Stomach (tissue), 9 donors: ENCODE results near the gene PLCB3. TPM values are rescaled to one million over a fixed set of nuclear protein-coding genes. Genes with fewer than 3 reads are reported as not detected.

Experiments used
- DNase-seq, 2 donors: peaks; one replicate each; pipeline versions ENCODE4 v3.0.0 to v3.0.0-alpha.2; 2013 to 2019
- H3K27ac ChIP-seq, 5 donors: fragments of 200-600 bp in 4 of 5; sonication (generic) in 4 of 5; one replicate each; pipeline ENCODE4 v1.5.1; 2013 to 2019; ENCODE audit warnings: mild to moderate bottlenecking in 1 of 5, moderate library complexity in 1 of 5
- H3K27me3 ChIP-seq, 3 donors: fragments of 200-600 bp; sonication (generic); one replicate each; pipeline ENCODE4 v1.5.1; 2017 to 2019; ENCODE audit warnings: mixed run types in 1 of 3
- H3K36me3 ChIP-seq, 4 donors: fragments of 200-600 bp; sonication (generic); 1 replicate in 3 of 4; 2 replicates in 1 of 4; pipeline ENCODE4 v1.5.1; 2016 to 2019
- H3K4me1 ChIP-seq, 4 donors: fragments of 200-600 bp; sonication (generic); one replicate each; pipeline ENCODE4 v1.5.1; 2016 to 2019
- H3K4me3 ChIP-seq, 4 donors: fragments of 200-600 bp; sonication (generic) in 3 of 4; one replicate each; pipeline ENCODE4 v1.5.1; 2016 to 2019; ENCODE audit warnings: mild to moderate bottlenecking in 1 of 4
- H3K9me3 ChIP-seq, 4 donors: fragments of 200-600 bp; sonication (generic); one replicate each; pipeline ENCODE4 v1.5.1; 2016 to 2019
- CTCF ChIP-seq, 7 experiments: fragments of 450-650 bp in 4 of 7; fragments of 200-600 bp in 3 of 7; sonication (generic) in 3 of 7; IDR thresholded peaks; one replicate each; pipeline ENCODE4 v1.5.1; 2016 to 2019; ENCODE audit warnings: antibody characterized with exemption in 7 of 7, control low read depth in 2 of 7, mild to moderate bottlenecking in 1 of 7
- EP300 ChIP-seq: sonication (generic); formaldehyde crosslinking; IDR thresholded peaks from one replicate; pipeline ENCODE4 v1.6.1; 2017; ENCODE audit warnings: antibody characterized with exemption
- POLR2A ChIP-seq, 4 donors: fragments of 450-650 bp; IDR thresholded peaks; one replicate each; pipeline ENCODE4 v1.6.1; 2016; ENCODE audit warnings: antibody characterized with exemption in 4 of 4, control low read depth in 2 of 4, mild to moderate bottlenecking in 1 of 4, moderate library complexity in 1 of 4
- POLR2AphosphoS5 ChIP-seq, 3 donors: sonication (generic); formaldehyde crosslinking; IDR thresholded peaks; one replicate each; pipeline ENCODE4 v1.6.1; 2016; ENCODE audit warnings: antibody characterized with exemption in 3 of 3
- WGBS, 5 donors: extraction: QIAGEN DNeasy Blood & Tissue Kit in 3 of 5; methylation state at CpG; one replicate each; pipeline versions ENCODE4 v1.1.5 to v1.1.7; 2013 to 2018; 5-methylcytosine and 5-hydroxymethylcytosine counted together
- intact Hi-C: fragments of 100-400 bp; cut with DNase I; formaldehyde crosslinking; loops from one replicate; pipeline ENCODE4 v1.15.1; 2023; ENCODE audit warnings: low total_unique reads
- polyA plus RNA-seq, 3 donors: library from polyadenylated mRNA; stranded (reverse); fragments of 200-250 nt; gene quantifications; one replicate each; pipeline ENCODE4 v1.2.3, GENCODE V29; 2013
- total RNA-seq, 5 donors: library from RNA; depleted of rRNA; stranded (reverse); fragments of >200 nt; gene quantifications; one replicate each; pipeline versions ENCODE4 v1.1.0 to v1.2.3, GENCODE V29; 2014 to 2016
- donor health status: healthy with polysubstance abuse.
- donor health status: Bipolar disorder and iron deficiency.
- donor health status: healthy.

Gene PLCB3
- total and polyA plus RNA-seq, 8 donors, result 12.2 to 154 (median 16.1) TPM

GRCh38 chr11:64207256-64208085 is 43.9 kb upstream of the PLCB3 start:
- H3K36me3 ChIP-seq, result peaks cover 19 to 70% (median 52%) of the 10 kb centered on the region in 4 donors
- peaks cover 41 to 58% (median 49%) of the 10 kb centered on the region in 4 donors for H3K4me1 ChIP-seq
- no peaks in the 10 kb centered on the region for H3K9me3 ChIP-seq
- H3K27ac ChIP-seq, result peak overlapping the region; percentile 57 to 91 (median 86)
- H3K4me3 ChIP-seq, result peak overlapping the region; percentile 38 to 52 (median 48)
- peak in 2 of 3 donors; percentile 34 to 41 for TF ChIP-seq POLR2AphosphoS5 (IDR thresholded peaks at IDR 0.05)
- TF ChIP-seq POLR2A (IDR thresholded peaks at IDR 0.05), result no peak
- DNase-seq, result peak; percentile 55 to 85
- no peaks in the 10 kb centered on the region for H3K27me3 ChIP-seq
- 51 to 59% (median 52%) methylated on average over 21 to 30 of the region's 30 CpGs for WGBS, 5 donors
- intact Hi-C loops, result loop anchor here (10.0 kb wide), 1 partner anchor 87 kb away; the partner anchor contains the start of gene KCNK4

- Histone ChIP-seq H3K36me3 (peaks cover 11 to 67% (median 47%) of the 10 kb centered on the region in 4 donors), H3K27ac (peak overlapping the region; percentile 8 to 91 (median 86)), H3K27me3 (no peaks in the 10 kb centered on the region), H3K9me3 (no peaks in the 10 kb centered on the region), H3K4me1 (peaks cover 41 to 58% (median 49%) of the 10 kb centered on the region in 4 donors), H3K4me3 (peak overlapping the region; percentile 38 to 52 (median 48))
- DNase-seq, result no peak
- 81 to 89% (median 84%) methylated on average over 19 to 23 of the region's 23 CpGs for WGBS, 5 donors
- TF ChIP-seq EP300 (no peak), POLR2A (IDR thresholded peaks at IDR 0.05) (no peak), POLR2AphosphoS5 (IDR thresholded peaks at IDR 0.05) (no peak), CTCF (IDR thresholded peaks at IDR 0.05) (no peak)
- intact Hi-C loops, result loop anchor here (10.0 kb wide), 1 partner anchor 87 kb away; the partner anchor contains the start of gene KCNK4
Observed at GRCh38 chr11:64208086-64208795, 43.1 kb upstream of the PLCB3 start.

- Histone ChIP-seq H3K27me3 (no peaks in the 10 kb centered on the region), H3K36me3 (peaks cover 4 to 60% (median 40%) of the 10 kb centered on the region in 4 donors), H3K9me3 (no peaks in the 10 kb centered on the region), H3K4me1 (peaks cover 41 to 52% (median 47%) of the 10 kb centered on the region in 4 donors), H3K27ac (peak overlapping the region in 3 of 5 donors; percentile 85 to 91 (median 87)), H3K4me3 (peak overlapping the region in 2 of 4 donors; percentile 48 to 52)
- no peak for TF ChIP-seq CTCF (IDR thresholded peaks at IDR 0.05)
- no peak for TF ChIP-seq POLR2AphosphoS5 (IDR thresholded peaks at IDR 0.05)
- TF ChIP-seq EP300, result no peak
- no peak for TF ChIP-seq POLR2A (IDR thresholded peaks at IDR 0.05)
- intact Hi-C loops, result loop anchor here (10.0 kb wide), 1 partner anchor 86 kb away; the partner anchor contains the start of gene KCNK4
- no peak for DNase-seq
- WGBS, 5 donors, result 78 to 89% (median 86%) methylated on average over 18 of the region's 18 CpGs
Observed at GRCh38 chr11:64208796-64209562, 42.4 kb upstream of the PLCB3 start.

- Histone ChIP-seq H3K4me3 (no peak overlapping the region), H3K36me3 (peaks cover 0 to 60% (median 41%) of the 10 kb centered on the region in 4 donors), H3K4me1 (peaks cover 36 to 47% (median 42%) of the 10 kb centered on the region in 4 donors), H3K27me3 (no peaks in the 10 kb centered on the region), H3K27ac (peak overlapping the region in 2 of 5 donors; percentile 85 to 87), H3K9me3 (no peaks in the 10 kb centered on the region)
- intact Hi-C loops, result loop anchor here (10.0 kb wide), 1 partner anchor 85 kb away; the partner anchor contains the start of gene KCNK4
- TF ChIP-seq CTCF (IDR thresholded peaks at IDR 0.05) (no peak), POLR2A (IDR thresholded peaks at IDR 0.05) (no peak), EP300 (no peak), POLR2AphosphoS5 (IDR thresholded peaks at IDR 0.05) (no peak)
- WGBS, 5 donors, result 85 to 91% (median 87%) methylated on average over 8 of the region's 8 CpGs
- no peak for DNase-seq
Observed at GRCh38 chr11:64209563-64209843, 41.8 kb upstream of the PLCB3 start.
